Renal pelvis (tissue), 4 donors: ENCODE measurements around the gene ARL5A. TPM values are rescaled to one million over a fixed set of nuclear protein-coding genes. Genes with fewer than 3 reads are reported as not detected.
A peak's percentile ranks its signal among the peaks of the same experiment; 100 is the strongest.

Experiments
- DNase-seq: peaks from one replicate; pipeline ENCODE4 v3.0.0-alpha.2; 2013
- polyA plus RNA-seq, 3 donors: library from polyadenylated mRNA; unstranded; fragments of 120-200 nt; gene quantifications; one replicate each; pipeline ENCODE4 v1.2.1, GENCODE V29; 2013; ENCODE audit not compliant: insufficient read length in 3 of 3

ARL5A gene
- polyA plus RNA-seq, 3 donors, result 35.2 to 38.4 (median 37.3) TPM

GRCh38 chr2:151771599-151772358, 56.4 kb downstream of the ARL5A start:
- no peak for DNase-seq

GRCh38 chr2:151770995-151771394, 57.2 kb downstream of the ARL5A start:
- no peak for DNase-seq

GRCh38 chr2:151769606-151770005, 58.6 kb downstream of the ARL5A start:
- no peak for DNase-seq

GRCh38 chr2:151767536-151767935, 60.7 kb downstream of the ARL5A start:
- DNase-seq, result no peak

GRCh38 chr2:151766437-151767153, 61.6 kb downstream of the ARL5A start:
- no peak for DNase-seq

- DNase-seq, result peak; percentile 54
These were observed 62.3 kb downstream of the ARL5A start for GRCh38 chr2:151765760-151766410.

- DNase-seq, result no peak
These were observed 65.5 kb downstream of the ARL5A start for GRCh38 chr2:151762694-151763093.

DNA sequence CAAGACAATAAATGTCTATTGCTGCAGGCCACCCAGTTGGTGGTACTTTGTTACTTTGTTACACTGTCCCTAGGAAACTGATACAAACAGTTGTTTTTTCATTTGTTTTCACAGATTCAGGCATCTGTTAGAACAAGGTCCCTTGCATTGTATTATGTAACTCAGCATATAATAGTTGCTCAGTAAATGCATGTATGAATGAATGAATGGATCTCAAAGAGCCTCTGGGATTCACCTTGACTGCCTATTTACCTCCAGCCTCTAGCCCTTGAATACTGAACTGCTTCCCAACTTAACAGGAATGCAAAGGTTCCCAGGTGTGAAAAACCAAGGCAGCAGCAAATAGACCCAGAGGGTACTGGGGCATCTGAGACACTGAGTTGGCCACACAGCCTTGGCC, 66.5 kb downstream of the ARL5A start:
- DNase-seq, result no peak

- DNase-seq, result no peak
These were observed 67.0 kb downstream of the ARL5A start for GRCh38 chr2:151761193-151761592.

DNA sequence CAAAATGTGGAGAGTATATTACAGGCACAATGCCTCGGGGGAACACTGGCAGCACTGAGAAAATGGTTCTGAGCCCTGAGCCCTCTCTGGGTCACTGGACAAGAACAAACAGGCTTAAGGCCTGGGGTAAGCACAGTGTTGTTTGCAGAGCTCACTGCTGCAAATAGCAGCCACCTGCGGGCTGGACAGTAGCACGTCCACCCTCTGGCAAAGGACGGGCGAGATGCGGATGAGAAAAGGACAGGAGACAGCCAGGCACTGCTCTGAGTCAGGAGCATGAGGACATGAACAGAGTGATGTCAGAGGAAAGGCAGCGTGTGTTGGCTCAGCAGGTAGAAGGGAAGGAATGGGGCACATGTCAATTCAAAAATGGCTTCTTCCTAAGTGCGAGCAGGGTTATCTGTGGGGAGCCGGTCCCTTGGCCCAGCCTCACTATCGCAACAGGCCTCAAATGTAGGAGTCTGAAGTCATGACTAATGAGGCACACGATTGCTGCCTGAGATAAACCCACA, 68.0 kb downstream of the ARL5A start:
- no peak for DNase-seq

GRCh38 chr2:151758744-151759143, 69.5 kb downstream of the ARL5A start:
- DNase-seq, result no peak

GRCh38 chr2:151757861-151758260, 70.4 kb downstream of the ARL5A start:
- DNase-seq, result no peak

GRCh38 chr2:151756820-151757219, 71.4 kb downstream of the ARL5A start:
- no peak for DNase-seq

DNA sequence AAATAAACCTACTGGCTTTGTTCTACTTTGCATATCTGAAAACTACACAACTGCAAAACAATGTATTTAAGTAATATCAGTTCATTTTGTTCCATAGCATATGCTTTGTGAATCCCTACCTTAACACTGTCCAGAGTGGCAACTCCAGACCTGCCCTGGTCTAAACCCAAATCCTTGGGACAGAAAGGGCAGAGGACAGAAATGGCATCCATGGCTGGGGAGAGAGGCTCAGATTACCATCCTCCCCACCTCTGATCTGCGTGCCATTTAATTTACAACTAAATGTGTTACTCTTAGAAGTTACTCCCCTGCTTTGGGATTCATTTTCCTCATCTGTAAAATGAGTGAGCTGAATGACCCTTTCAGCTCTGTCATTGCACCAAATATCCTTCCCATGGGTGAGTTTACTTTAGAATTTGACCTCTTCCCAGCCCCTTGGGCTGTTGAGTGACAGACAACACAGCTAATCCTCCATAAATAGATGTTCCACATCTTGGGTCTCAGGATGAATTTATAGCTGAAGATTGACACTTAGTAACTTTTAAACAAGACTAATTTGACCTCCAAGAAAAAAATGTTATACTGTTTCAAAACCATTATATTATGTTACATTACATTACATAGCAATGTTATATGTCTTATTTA, 73.8 kb downstream of the ARL5A start:
- DNase-seq, result no peak

- DNase-seq, result no peak
These were observed 74.7 kb downstream of the ARL5A start for GRCh38 chr2:151753540-151753939.

Other genes starting within 250 kb of the ARL5A start
- gene NEB, start 93.9 kb downstream of the ARL5A start, polyA plus RNA-seq, result 10 to 100 TPM; 13.2 to 23.5 (median 17.2) TPM